Type B pancreatic cell (in vitro differentiated cells): ENCODE measurements around the gene KLRK1. TPM values are rescaled to one million over a fixed set of nuclear protein-coding genes. Genes with fewer than 3 reads are reported as not detected.
"Not testable (repeated sequence)": the region's sequence is repeated elsewhere in the genome, so short reads cannot be mapped to it uniquely, and the experiment has no call there.

ENCODE experiments used
- DNase-seq: peaks from one replicate; pipeline ENCODE4 v3.0.0; 2021; ENCODE audit warnings: mixed read lengths; ENCODE audit not compliant: unreplicated experiment; ENCODE audit errors: extremely low spot score
- H3K27ac Mint-ChIP-seq: 2 replicates; pipeline ENCODE4 v1.8.0; 2021; ENCODE audit warnings: mild to moderate bottlenecking, mixed read lengths
- H3K27me3 Mint-ChIP-seq: 2 replicates; pipeline ENCODE4 v1.8.0; 2021; ENCODE audit warnings: mixed read lengths
- H3K36me3 Mint-ChIP-seq: 2 replicates; pipeline ENCODE4 v1.8.0; 2021; ENCODE audit warnings: mixed read lengths
- H3K4me1 Mint-ChIP-seq: one replicate; pipeline ENCODE4 v1.8.0; 2021; ENCODE audit warnings: mixed read lengths; ENCODE audit not compliant: unreplicated experiment
- H3K4me3 Mint-ChIP-seq: 2 replicates; pipeline ENCODE4 v1.8.0; 2021; ENCODE audit warnings: mild to moderate bottlenecking, mixed read lengths
- H3K9me3 Mint-ChIP-seq: 2 replicates; pipeline ENCODE4 v1.8.0; 2021; ENCODE audit warnings: mixed read lengths
- CTCF ChIP-seq: fragments of 200-600 bp; sonication (generic); conservative IDR thresholded peaks from 2 replicates; pipeline ENCODE4 v1.5.0; 2021; ENCODE audit warnings: antibody characterized with exemption, mild to moderate bottlenecking
- total RNA-seq: library from RNA; stranded (reverse); gene quantifications from 2 replicates; pipeline ENCODE4 v1.2.1, GENCODE V29; 2021; ENCODE audit warnings: low replicate concordance

Gene KLRK1
- total RNA-seq, 1 donor from 2014 or later: not detected

GRCh38 chr12:10388624-10389413 lies 1.0 kb downstream of the KLRK1 start:
- Mint-ChIP-seq H3K4me1 (no peaks in the 10 kb centered on the region), H3K27me3 (no peaks in the 10 kb centered on the region), H3K9me3 (no peaks in the 10 kb centered on the region), H3K4me3 (no peak overlapping the region), H3K36me3 (peaks cover 5% of the 10 kb centered on the region), H3K27ac (no peak overlapping the region)
- no peak for DNase-seq
- no peak for TF ChIP-seq CTCF

GRCh38 chr12:10387498-10387897 lies 2.3 kb downstream of the KLRK1 start:
- H3K9me3 Mint-ChIP-seq, H3K4me3 Mint-ChIP-seq, DNase-seq, H3K27me3 Mint-ChIP-seq, H3K4me1 Mint-ChIP-seq, H3K27ac Mint-ChIP-seq, H3K36me3 Mint-ChIP-seq: not testable (repeated sequence)

- H3K4me3 Mint-ChIP-seq: no peak overlapping the region
- H3K36me3 Mint-ChIP-seq: peaks cover 5% of the 10 kb centered on the region
- H3K4me1 Mint-ChIP-seq: no peaks in the 10 kb centered on the region
- no peaks in the 10 kb centered on the region for H3K27me3 Mint-ChIP-seq
- no peak for DNase-seq
- H3K27ac Mint-ChIP-seq: no peak overlapping the region
- H3K9me3 Mint-ChIP-seq: no peaks in the 10 kb centered on the region
- no peak for TF ChIP-seq CTCF
These were observed 3.0 kb downstream of the KLRK1 start for GRCh38 chr12:10386857-10387256.

GRCh38 chr12:10385166-10385613 lies 4.7 kb downstream of the KLRK1 start:
- TF ChIP-seq CTCF: no peak
- no peak for DNase-seq
- no peak overlapping the region for H3K4me3 Mint-ChIP-seq
- H3K27ac Mint-ChIP-seq: no peak overlapping the region
- H3K9me3 Mint-ChIP-seq: peaks cover 4% of the 10 kb centered on the region
- peaks cover 13% of the 10 kb centered on the region for H3K36me3 Mint-ChIP-seq
- no peaks in the 10 kb centered on the region for H3K4me1 Mint-ChIP-seq
- no peaks in the 10 kb centered on the region for H3K27me3 Mint-ChIP-seq

GRCh38 chr12:10384191-10384590 lies 5.7 kb downstream of the KLRK1 start:
- Mint-ChIP-seq H3K27ac (no peak overlapping the region), H3K9me3 (peaks cover 4% of the 10 kb centered on the region), H3K4me1 (no peaks in the 10 kb centered on the region), H3K27me3 (no peaks in the 10 kb centered on the region), H3K36me3 (peaks cover 13% of the 10 kb centered on the region), H3K4me3 (no peak overlapping the region)
- no peak for DNase-seq
- TF ChIP-seq CTCF: no peak

- no peak overlapping the region for H3K27ac Mint-ChIP-seq
- peaks cover 4% of the 10 kb centered on the region for H3K9me3 Mint-ChIP-seq
- H3K27me3 Mint-ChIP-seq: no peaks in the 10 kb centered on the region
- no peak overlapping the region for H3K4me3 Mint-ChIP-seq
- TF ChIP-seq CTCF: no peak
- H3K36me3 Mint-ChIP-seq: peaks cover 13% of the 10 kb centered on the region
- no peak for DNase-seq
- no peaks in the 10 kb centered on the region for H3K4me1 Mint-ChIP-seq
These were observed 7.8 kb downstream of the KLRK1 start for GRCh38 chr12:10381928-10382628.

GRCh38 chr12:10378737-10379136 lies 11.1 kb downstream of the KLRK1 start:
- H3K36me3 Mint-ChIP-seq, H3K27ac Mint-ChIP-seq, H3K4me3 Mint-ChIP-seq, DNase-seq, H3K4me1 Mint-ChIP-seq, H3K9me3 Mint-ChIP-seq, H3K27me3 Mint-ChIP-seq: not testable (repeated sequence)
